OCI-LY1 (cell line): ENCODE results near the gene RXFP2.

Source experiments
- H2AFZ ChIP-seq: fragments of 200-600 bp; sonication (generic), shearing (Covaris generic); 2 replicates; pipeline ENCODE4 v1.6.0; 2014; ENCODE audit warnings: antibody characterized with exemption, mild to moderate bottlenecking, low read length
- H3F3A ChIP-seq: fragments of 200-600 bp; sonication (generic), shearing (Covaris generic); 2 replicates; pipeline ENCODE4 v1.6.0; 2014; ENCODE audit warnings: mild to moderate bottlenecking, antibody characterized with exemption, low read length, moderate library complexity; ENCODE audit not compliant: insufficient read depth
- H3K27ac ChIP-seq: fragments of 200-600 bp; sonication (generic); 2 replicates; pipeline ENCODE4 v1.5.1; 2014; ENCODE audit warnings: low read length, mixed run types, mild to moderate bottlenecking, low read depth; ENCODE audit not compliant: poor library complexity, severe bottlenecking
- H3K27me3 ChIP-seq: fragments of 200-600 bp; sonication (generic); 2 replicates; pipeline ENCODE4 v1.6.0; 2014; ENCODE audit warnings: antibody characterized with exemption, mild to moderate bottlenecking, low read length, moderate library complexity; ENCODE audit not compliant: insufficient read depth
- H3K36me3 ChIP-seq: fragments of 200-600 bp; sonication (generic); 2 replicates; pipeline ENCODE4 v1.6.1; 2014; ENCODE audit warnings: mild to moderate bottlenecking, antibody characterized with exemption, low read length, moderate library complexity, mixed read lengths; ENCODE audit not compliant: insufficient read depth
- H3K4me1 ChIP-seq: fragments of 200-600 bp; sonication (generic); 2 replicates; pipeline ENCODE4 v1.5.1; 2014; ENCODE audit warnings: mild to moderate bottlenecking, low read length, moderate library complexity; ENCODE audit not compliant: insufficient read depth, severe bottlenecking
- H3K4me2 ChIP-seq: fragments of 200-600 bp; sonication (generic), shearing (Covaris generic); 2 replicates; pipeline ENCODE4 v1.6.1; 2014; ENCODE audit warnings: low read length
- H3K4me3 ChIP-seq: fragments of 200-600 bp; sonication (generic); 2 replicates; pipeline ENCODE4 v1.5.1; 2014; ENCODE audit warnings: low read length, low read depth, mild to moderate bottlenecking, mixed read lengths; ENCODE audit not compliant: poor library complexity, severe bottlenecking
- H3K79me2 ChIP-seq: fragments of 200-600 bp; shearing (Covaris generic); 2 replicates; pipeline ENCODE4 v1.6.1; 2016; ENCODE audit warnings: mixed run types, low read length, mixed read lengths; ENCODE audit not compliant: insufficient read depth
- H3K9ac ChIP-seq: fragments of 200-600 bp; sonication (generic), shearing (Covaris generic); 2 replicates; pipeline ENCODE4 v1.6.1; 2014; ENCODE audit warnings: mild to moderate bottlenecking, low read length, mixed read lengths
- H3K9me2 ChIP-seq: fragments of 200-600 bp; sonication (generic), shearing (Covaris generic); 2 replicates; pipeline ENCODE4 v1.6.1; 2014; ENCODE audit warnings: low read depth, mild to moderate bottlenecking, low read length, mixed read lengths
- H3K9me3 ChIP-seq: fragments of 200-600 bp; shearing (Covaris generic); 2 replicates; pipeline ENCODE4 v1.6.1; 2014; ENCODE audit warnings: low read length, mixed read lengths
- H4K20me1 ChIP-seq: fragments of 200-600 bp; sonication (generic), shearing (Covaris generic); 2 replicates; pipeline ENCODE4 v1.6.0; 2016; ENCODE audit warnings: mild to moderate bottlenecking, low read length; ENCODE audit not compliant: insufficient read depth
- EZH2 ChIP-seq: fragments of 200-600 bp; sonication (generic), shearing (Covaris generic); IDR thresholded peaks from 2 replicates; pipeline ENCODE4 v1.8.0; 2017; ENCODE audit warnings: borderline replicate concordance, mixed run types, mild to moderate bottlenecking, antibody characterized with exemption, low read length, moderate library complexity, mixed read lengths
- TF ChIP-seq, protein P1 (sequence below): fragments of 200-600 bp; sonication (generic), shearing (Covaris generic); IDR thresholded peaks from 2 replicates; pipeline ENCODE4 v1.5.1; 2017; ENCODE audit warnings: mild to moderate bottlenecking, antibody characterized with exemption, low read length, moderate library complexity, mixed read lengths

The RXFP2 gene

DNA sequence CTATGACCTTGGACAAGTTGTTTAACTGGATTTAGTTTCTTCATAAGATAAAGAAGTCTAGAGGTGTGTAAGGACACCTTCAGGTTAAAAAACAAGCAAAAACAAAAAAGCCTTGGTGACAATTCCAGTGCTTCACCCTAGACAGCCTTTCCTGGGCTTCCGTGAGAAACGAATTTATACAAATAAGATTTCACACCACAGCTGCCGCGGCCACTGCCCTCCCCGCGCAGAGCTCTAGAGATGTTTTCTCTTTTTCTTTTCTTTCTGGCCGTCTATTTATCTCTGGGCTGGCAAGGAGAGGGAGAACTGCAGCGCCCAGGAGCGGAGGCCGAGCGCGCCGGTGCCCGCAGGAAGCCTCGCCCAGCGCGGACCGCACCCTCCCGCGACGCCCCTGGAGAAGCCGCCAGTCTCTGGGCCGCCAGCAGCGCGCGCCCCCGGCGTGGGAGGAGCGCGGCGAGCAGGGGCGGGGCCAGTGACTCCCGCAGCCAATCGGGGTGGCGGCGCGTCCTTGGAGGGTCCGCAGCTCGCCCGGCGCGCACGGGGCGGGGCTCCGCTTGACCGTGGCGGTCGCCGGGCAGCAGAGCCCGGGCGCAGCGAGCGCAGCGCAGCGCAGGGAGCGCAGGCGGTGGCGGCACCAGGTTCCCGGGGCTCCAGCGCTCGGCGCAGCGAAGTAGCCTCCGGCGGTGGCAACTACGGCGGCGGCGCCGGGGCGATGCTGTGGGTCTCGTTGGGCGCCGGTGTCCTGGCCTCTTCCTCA is 107.0 kb downstream of the RXFP2 start:
- H3K4me3 ChIP-seq = peak overlapping the region; percentile 60
- no peaks in the 10 kb centered on the region for H4K20me1 ChIP-seq
- peak overlapping the region; percentile 33; the same call in 1 of the 2 replicates for H3K9ac ChIP-seq
- H3K27me3 ChIP-seq = peaks cover 10% of the 10 kb centered on the region; the same call in 1 of the 2 replicates
- TF ChIP-seq EZH2 = no peak
- TF ChIP-seq, protein P1, sequence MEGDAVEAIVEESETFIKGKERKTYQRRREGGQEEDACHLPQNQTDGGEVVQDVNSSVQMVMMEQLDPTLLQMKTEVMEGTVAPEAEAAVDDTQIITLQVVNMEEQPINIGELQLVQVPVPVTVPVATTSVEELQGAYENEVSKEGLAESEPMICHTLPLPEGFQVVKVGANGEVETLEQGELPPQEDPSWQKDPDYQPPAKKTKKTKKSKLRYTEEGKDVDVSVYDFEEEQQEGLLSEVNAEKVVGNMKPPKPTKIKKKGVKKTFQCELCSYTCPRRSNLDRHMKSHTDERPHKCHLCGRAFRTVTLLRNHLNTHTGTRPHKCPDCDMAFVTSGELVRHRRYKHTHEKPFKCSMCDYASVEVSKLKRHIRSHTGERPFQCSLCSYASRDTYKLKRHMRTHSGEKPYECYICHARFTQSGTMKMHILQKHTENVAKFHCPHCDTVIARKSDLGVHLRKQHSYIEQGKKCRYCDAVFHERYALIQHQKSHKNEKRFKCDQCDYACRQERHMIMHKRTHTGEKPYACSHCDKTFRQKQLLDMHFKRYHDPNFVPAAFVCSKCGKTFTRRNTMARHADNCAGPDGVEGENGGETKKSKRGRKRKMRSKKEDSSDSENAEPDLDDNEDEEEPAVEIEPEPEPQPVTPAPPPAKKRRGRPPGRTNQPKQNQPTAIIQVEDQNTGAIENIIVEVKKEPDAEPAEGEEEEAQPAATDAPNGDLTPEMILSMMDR = no peak
- H3K9me2 ChIP-seq = no peaks in the 10 kb centered on the region
- H3K36me3 ChIP-seq = no peaks in the 10 kb centered on the region
- no peaks in the 10 kb centered on the region for H3K9me3 ChIP-seq
- no peak overlapping the region for H2AFZ ChIP-seq
- H3F3A ChIP-seq = no peaks in the 10 kb centered on the region
- H3K27ac ChIP-seq = no peak overlapping the region
- no peaks in the 10 kb centered on the region for H3K79me2 ChIP-seq
- H3K4me1 ChIP-seq = peaks cover 9% of the 10 kb centered on the region
- H3K4me2 ChIP-seq = peak overlapping the region; percentile 72

DNA sequence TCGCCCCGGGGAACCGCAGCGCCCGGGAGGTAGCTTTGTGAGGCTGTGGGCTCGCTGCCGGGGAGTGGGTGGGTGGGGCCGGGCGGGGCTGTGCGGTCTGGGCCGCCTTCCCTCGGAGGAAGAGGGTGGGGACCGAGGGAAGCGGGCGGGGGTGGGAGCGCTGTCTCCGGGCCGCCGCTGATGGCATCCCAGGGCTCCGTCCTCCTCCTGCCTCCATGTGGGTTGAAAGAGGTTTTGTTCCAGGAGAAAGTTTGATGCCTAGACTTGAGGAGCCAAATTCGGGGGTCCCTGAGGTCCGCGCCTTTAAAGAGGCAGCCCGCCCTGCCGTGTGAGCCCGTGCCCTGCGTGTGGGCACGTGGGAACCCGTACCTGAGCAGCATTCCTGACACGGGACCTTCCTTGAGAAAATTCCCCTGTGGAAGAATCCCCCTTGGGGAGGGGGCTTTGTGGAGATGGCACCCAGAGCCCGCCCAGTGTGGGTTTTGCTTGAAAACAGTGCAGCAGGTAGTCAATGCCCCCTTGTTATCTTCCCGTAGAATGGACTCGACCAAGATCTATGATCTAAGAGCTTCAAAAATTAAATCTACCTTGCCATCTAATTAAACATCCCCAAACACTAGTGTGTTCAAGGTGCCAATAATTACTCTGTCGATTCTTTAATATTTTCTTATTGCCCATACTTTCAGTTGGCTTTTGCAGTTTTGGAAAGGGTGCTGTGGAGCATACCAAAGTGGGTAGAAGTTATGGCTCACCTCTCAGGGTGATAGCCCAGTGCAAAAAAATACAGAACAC is 107.8 kb downstream of the RXFP2 start:
- peak overlapping the region; percentile 18; the same call in 1 of the 2 replicates for H3K9ac ChIP-seq
- peak overlapping the region; percentile 72 for H3K4me2 ChIP-seq
- H3K9me2 ChIP-seq = no peaks in the 10 kb centered on the region
- TF ChIP-seq EZH2 = no peak
- TF ChIP-seq, protein P1 = no peak
- H3K36me3 ChIP-seq = no peaks in the 10 kb centered on the region
- no peak overlapping the region for H3K27ac ChIP-seq
- peaks cover 10% of the 10 kb centered on the region; the same call in 1 of the 2 replicates for H3K27me3 ChIP-seq
- no peaks in the 10 kb centered on the region for H3F3A ChIP-seq
- H3K9me3 ChIP-seq = no peaks in the 10 kb centered on the region
- no peak overlapping the region for H2AFZ ChIP-seq
- H3K4me1 ChIP-seq = peaks cover 9% of the 10 kb centered on the region
- peak overlapping the region; percentile 60 for H3K4me3 ChIP-seq
- no peaks in the 10 kb centered on the region for H4K20me1 ChIP-seq
- no peaks in the 10 kb centered on the region for H3K79me2 ChIP-seq

DNA sequence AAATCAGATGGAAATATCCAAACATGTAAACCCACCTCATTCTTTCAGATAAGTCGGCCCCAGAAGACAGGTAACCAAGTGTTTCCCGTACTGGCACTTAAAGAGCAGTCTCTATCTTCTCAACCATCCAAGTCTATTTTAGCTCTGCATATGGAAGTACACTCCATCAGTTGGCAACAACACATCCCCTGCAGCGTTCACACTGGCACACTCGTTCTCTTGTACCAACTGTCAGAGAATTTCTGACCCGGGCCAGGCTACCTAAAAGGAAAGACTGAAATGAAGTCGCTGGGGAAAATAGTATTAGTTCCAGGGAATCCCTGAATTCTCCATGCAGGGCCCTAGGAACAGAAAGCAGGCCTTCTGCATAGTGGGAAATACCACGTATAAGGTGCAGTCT is 109.3 kb downstream of the RXFP2 start:
- Histone ChIP-seq H3K4me3 (no peak overlapping the region), H3K79me2 (no peaks in the 10 kb centered on the region), H3K27ac (no peak overlapping the region), H3K9me2 (no peaks in the 10 kb centered on the region), H3K4me2 (no peak overlapping the region), H3K4me1 (peaks cover 9% of the 10 kb centered on the region), H2AFZ (no peak overlapping the region), H3K9ac (no peak overlapping the region), H3K9me3 (no peaks in the 10 kb centered on the region), H3F3A (no peaks in the 10 kb centered on the region), H4K20me1 (no peaks in the 10 kb centered on the region), H3K36me3 (no peaks in the 10 kb centered on the region), H3K27me3 (peaks cover 10% of the 10 kb centered on the region; the same call in 1 of the 2 replicates)
- TF ChIP-seq EZH2 = no peak
- TF ChIP-seq, protein P1 = no peak
